NCI-H1436 (cell line): ENCODE results near the gene DLG2.
"Not testable (repeated sequence)": the region's sequence is repeated elsewhere in the genome, so short reads cannot be mapped to it uniquely, and the experiment has no call there.

ENCODE experiments used
- DNase-seq: peaks from one replicate; lab custom pipeline; 2025; lab: John Stamatoyannopoulos, UW

DLG2 gene

GRCh38 chr11:85627332-85627997 is at the start of gene DLG2:
TSS of gene DLG2 (minus strand) at chr11:85627344.
- DNase-seq, result no peak

- no peak for DNase-seq
These were observed 46.2 kb upstream of the DLG2 start for GRCh38 chr11:85673393-85673792.

GRCh38 chr11:85672105-85672902 is 45.2 kb upstream of the DLG2 start:
- no peak for DNase-seq

- DNase-seq, result not testable (repeated sequence)
These were observed 44.0 kb upstream of the DLG2 start for GRCh38 chr11:85670949-85671663.

- no peak for DNase-seq
These were observed 41.0 kb upstream of the DLG2 start for GRCh38 chr11:85668157-85668556.

GRCh38 chr11:85666687-85667086 is 39.5 kb upstream of the DLG2 start:
- no peak for DNase-seq

GRCh38 chr11:85665733-85666132 is 38.6 kb upstream of the DLG2 start:
- DNase-seq, result no peak

GRCh38 chr11:85664615-85665481 is 37.7 kb upstream of the DLG2 start, which contains the start of gene CREBZF:
TSS of gene CREBZF (minus strand) at chr11:85665129. CDS start at chr11:85664875, 254 bp downstream.
- DNase-seq, result peak; percentile 94

- peak; percentile 64 for DNase-seq
These were observed 36.8 kb upstream of the DLG2 start for GRCh38 chr11:85663753-85664614.

- no peak for DNase-seq
These were observed 36.1 kb upstream of the DLG2 start for GRCh38 chr11:85663080-85663752.

GRCh38 chr11:85661972-85662664 is 35.0 kb upstream of the DLG2 start:
- DNase-seq, result no peak

GRCh38 chr11:85658180-85658579 is 31.0 kb upstream of the DLG2 start:
- no peak for DNase-seq

- no peak for DNase-seq
These were observed 29.6 kb upstream of the DLG2 start for GRCh38 chr11:85656777-85657176.

- DNase-seq, result not testable (repeated sequence)
These were observed 27.2 kb upstream of the DLG2 start for GRCh38 chr11:85654343-85654742.

GRCh38 chr11:85652786-85653447 is 25.8 kb upstream of the DLG2 start:
- no peak for DNase-seq

- DNase-seq, result no peak
These were observed 24.0 kb upstream of the DLG2 start for GRCh38 chr11:85651118-85651517.

- peak; percentile 83 for DNase-seq
These were observed 20.6 kb upstream of the DLG2 start, which contains the start of gene TMEM126A for GRCh38 chr11:85647604-85648299. TSS of gene TMEM126A (plus strand) at chr11:85647967. CDS start at chr11:85650256, 2,289 bp downstream.

GRCh38 chr11:85647078-85647477 is 19.9 kb upstream of the DLG2 start:
- no peak for DNase-seq
